Measurements from ENCODE around the gene DNAI1.

The DNAI1 gene

DNA sequence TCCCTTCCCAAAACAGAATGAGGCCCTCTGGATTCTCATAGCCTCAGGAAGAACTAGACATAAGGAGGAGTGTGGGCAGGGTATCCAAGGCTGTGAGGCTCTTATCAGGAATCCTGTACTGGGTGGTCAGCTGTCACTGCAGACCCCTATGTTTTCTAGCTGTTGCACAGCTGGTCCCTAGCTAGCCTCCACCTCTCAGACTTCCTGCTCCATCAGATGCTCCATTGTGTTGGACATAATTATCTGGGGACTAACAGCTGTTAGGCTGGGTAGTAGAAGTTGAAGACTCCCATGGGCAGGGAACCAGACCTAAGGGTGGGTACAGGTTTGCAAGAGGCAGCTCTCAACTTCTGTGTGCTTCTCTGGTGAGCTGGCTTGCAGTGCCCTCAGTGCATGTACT, 18.6 kb upstream of the DNAI1 start:
- no peak overlapping the region for H3K27ac ChIP-seq
- DNase-seq (ENCODE audit: low spot score) = no peak
- H3K4me3 ChIP-seq = no peak overlapping the region
- TF ChIP-seq, protein P1, sequence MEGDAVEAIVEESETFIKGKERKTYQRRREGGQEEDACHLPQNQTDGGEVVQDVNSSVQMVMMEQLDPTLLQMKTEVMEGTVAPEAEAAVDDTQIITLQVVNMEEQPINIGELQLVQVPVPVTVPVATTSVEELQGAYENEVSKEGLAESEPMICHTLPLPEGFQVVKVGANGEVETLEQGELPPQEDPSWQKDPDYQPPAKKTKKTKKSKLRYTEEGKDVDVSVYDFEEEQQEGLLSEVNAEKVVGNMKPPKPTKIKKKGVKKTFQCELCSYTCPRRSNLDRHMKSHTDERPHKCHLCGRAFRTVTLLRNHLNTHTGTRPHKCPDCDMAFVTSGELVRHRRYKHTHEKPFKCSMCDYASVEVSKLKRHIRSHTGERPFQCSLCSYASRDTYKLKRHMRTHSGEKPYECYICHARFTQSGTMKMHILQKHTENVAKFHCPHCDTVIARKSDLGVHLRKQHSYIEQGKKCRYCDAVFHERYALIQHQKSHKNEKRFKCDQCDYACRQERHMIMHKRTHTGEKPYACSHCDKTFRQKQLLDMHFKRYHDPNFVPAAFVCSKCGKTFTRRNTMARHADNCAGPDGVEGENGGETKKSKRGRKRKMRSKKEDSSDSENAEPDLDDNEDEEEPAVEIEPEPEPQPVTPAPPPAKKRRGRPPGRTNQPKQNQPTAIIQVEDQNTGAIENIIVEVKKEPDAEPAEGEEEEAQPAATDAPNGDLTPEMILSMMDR (IDR thresholded peaks at IDR 0.05) = no peak

DNA sequence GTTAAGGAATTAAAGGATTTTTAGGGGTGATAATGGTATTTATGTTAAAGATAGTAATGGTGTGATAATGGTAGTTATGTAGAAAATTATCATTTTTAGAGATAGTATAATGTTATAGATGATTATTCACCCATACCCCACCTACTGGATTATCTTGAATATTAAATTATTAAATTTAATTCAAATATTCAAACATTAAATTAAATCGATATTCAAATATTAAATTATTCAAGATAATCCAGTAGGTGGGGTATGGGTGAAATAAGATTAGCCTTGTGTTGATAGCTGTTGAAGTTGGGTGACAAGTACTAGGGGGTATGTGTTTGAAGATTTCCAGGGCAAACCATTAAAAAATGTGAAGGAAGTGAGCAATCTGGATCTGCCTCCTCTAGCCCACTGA, 15.8 kb upstream of the DNAI1 start:
- TF ChIP-seq, protein P1 (IDR thresholded peaks at IDR 0.05) = no peak
- no peak for DNase-seq (ENCODE audit: low spot score)
- H3K4me3 ChIP-seq = no peak overlapping the region
- no peak overlapping the region for H3K27ac ChIP-seq

DNA sequence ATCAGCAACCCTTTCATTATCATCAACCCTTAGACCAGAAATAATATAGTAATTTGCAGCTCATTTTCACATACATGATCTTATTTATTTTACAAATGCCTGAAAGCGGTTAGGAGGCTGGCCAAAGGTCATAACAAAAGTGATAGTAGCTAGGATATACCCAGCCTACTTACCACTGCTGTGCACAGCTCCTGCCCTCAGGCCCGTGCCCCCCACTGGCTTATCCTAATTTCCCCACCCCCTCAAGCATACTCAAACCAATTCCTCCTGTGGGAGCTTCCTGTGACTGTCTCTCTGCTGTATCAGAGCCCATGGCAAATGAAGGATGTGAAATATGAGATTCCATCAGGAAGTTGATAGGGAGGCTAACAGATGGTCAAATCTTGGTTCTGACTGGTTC, 15.1 kb upstream of the DNAI1 start:
- Histone ChIP-seq H3K27ac (no peak overlapping the region), H3K4me3 (no peak overlapping the region)
- DNase-seq (ENCODE audit: low spot score) = no peak
- TF ChIP-seq, protein P1 (IDR thresholded peaks at IDR 0.05) = no peak

- no peak overlapping the region for H3K4me3 ChIP-seq
- H3K27ac ChIP-seq = no peak overlapping the region
- TF ChIP-seq, protein P1 (IDR thresholded peaks at IDR 0.05) = no peak
- no peak for DNase-seq (ENCODE audit: low spot score)
These were observed 14.6 kb upstream of the DNAI1 start for GRCh38 chr9:34443976-34444375.

- H3K27ac ChIP-seq = no peak overlapping the region
- no peak overlapping the region for H3K4me3 ChIP-seq
- TF ChIP-seq, protein P1 (IDR thresholded peaks at IDR 0.05) = no peak
- no peak for DNase-seq (ENCODE audit: low spot score)
These were observed 12.1 kb upstream of the DNAI1 start for GRCh38 chr9:34446468-34446891.

DNA sequence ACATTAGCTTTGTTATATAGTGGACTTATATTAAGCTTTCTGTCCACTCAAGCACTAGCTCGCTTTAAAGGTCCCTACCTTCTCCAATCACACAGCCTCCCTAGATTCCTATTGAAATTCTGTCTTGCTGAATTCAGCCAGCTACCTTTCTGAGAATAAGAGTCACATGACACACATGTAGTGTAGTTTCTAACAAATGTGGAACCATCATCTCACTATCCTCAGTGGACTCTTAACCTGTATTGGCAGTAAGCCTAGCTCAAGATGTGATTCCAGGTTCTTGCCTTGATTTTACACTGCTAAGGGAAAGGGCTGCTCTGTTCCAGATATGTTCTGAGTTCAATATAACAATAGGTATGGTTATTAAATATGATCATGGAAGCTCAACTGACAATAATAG, 11.7 kb upstream of the DNAI1 start:
- TF ChIP-seq, protein P1 (IDR thresholded peaks at IDR 0.05) = no peak
- Histone ChIP-seq H3K4me3 (no peak overlapping the region), H3K27ac (no peak overlapping the region)
- DNase-seq (ENCODE audit: low spot score) = no peak

- no peak overlapping the region for H3K27ac ChIP-seq
- TF ChIP-seq, protein P1 (IDR thresholded peaks at IDR 0.05) = no peak
- no peak for DNase-seq (ENCODE audit: low spot score)
- H3K4me3 ChIP-seq = no peak overlapping the region
These were observed 8.0 kb upstream of the DNAI1 start for GRCh38 chr9:34450644-34451043.
